AG04450 (cell line): Measurements from ENCODE around the gene SF3B3. TPM values are rescaled to one million over a fixed set of nuclear protein-coding genes. Genes with fewer than 3 reads are reported as not detected.

Experiments
- CTCF ChIA-PET: fragments of 300-600, 350-600 bp; formaldehyde crosslinking; extraction: SDS; loops from one replicate; lab custom pipeline; 2022; ENCODE audit warnings: antibody characterized with exemption, inconsistent platforms; lab: Charles Lee
- POLR2A ChIA-PET: fragments of 350-600 bp; formaldehyde crosslinking; extraction: SDS; loops from one replicate; lab custom pipeline; 2021; ENCODE audit warnings: antibody characterized with exemption, inconsistent platforms; lab: Yijun Ruan, JAX
- DNase-seq: peaks from one replicate; pipeline ENCODE4 v3.0.0-alpha.2; 2011; ENCODE audit warnings: low read depth, low spot score
- H3K27ac ChIP-seq: one replicate; pipeline ENCODE4 v1.5.1; 2012; ENCODE audit warnings: low read depth, low read length, control low read depth
- H3K27me3 ChIP-seq: one replicate; pipeline ENCODE4 v1.6.0; 2012; ENCODE audit warnings: low read length; ENCODE audit not compliant: control insufficient read depth, insufficient read depth
- H3K4me3 ChIP-seq: 2 replicates; pipeline ENCODE4 v1.5.1; 2011; ENCODE audit warnings: mild to moderate bottlenecking, low read depth, low read length, control low read depth
- H3K9me3 ChIP-seq: 2 replicates; pipeline ENCODE4 v1.5.1; 2012; ENCODE audit warnings: low read length; ENCODE audit not compliant: control insufficient read depth, insufficient read depth
- polyA plus RNA-seq: library from polyadenylated mRNA; depleted of rRNA; stranded (reverse); fragments of >200 nt; gene quantifications from 2 replicates; pipeline ENCODE4 v1.2.3, GENCODE V29; 2011
- TF ChIP-seq, protein P1 (sequence below): IDR thresholded peaks from 2 replicates; pipeline ENCODE4 v1.5.1; 2011; ENCODE audit warnings: low read depth, low read length, control low read depth, inconsistent platforms

Gene SF3B3
- polyA plus RNA-seq, 1 experiment = 139 TPM

DNA sequence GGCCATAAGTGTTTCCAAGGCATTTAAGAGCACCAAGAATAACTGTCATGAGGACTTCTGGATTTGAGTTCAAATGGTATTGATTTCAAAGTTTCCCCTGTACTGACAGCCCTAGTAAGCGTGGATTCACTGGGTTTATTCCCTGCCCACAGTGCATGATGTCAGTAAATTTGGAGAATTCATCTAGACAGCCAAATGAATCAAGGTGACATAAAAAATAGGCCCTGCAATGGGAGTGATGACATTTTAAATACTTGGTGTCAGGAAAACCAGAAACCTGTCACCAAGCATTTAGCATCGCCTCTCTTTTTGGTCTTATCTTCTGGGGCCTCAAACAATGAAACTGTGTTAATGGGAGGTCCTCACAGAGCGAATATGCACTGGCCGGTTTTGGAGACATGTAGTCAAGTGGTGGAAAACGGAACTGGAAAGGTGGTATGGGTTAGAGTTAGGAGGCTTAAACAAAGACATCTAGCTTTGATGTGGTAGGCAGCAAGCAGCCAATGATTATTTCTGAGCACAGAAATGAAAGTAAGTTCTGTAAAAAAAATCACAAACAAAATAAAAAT is 29.3 kb upstream of the SF3B3 start:
- TF ChIP-seq, protein P1, sequence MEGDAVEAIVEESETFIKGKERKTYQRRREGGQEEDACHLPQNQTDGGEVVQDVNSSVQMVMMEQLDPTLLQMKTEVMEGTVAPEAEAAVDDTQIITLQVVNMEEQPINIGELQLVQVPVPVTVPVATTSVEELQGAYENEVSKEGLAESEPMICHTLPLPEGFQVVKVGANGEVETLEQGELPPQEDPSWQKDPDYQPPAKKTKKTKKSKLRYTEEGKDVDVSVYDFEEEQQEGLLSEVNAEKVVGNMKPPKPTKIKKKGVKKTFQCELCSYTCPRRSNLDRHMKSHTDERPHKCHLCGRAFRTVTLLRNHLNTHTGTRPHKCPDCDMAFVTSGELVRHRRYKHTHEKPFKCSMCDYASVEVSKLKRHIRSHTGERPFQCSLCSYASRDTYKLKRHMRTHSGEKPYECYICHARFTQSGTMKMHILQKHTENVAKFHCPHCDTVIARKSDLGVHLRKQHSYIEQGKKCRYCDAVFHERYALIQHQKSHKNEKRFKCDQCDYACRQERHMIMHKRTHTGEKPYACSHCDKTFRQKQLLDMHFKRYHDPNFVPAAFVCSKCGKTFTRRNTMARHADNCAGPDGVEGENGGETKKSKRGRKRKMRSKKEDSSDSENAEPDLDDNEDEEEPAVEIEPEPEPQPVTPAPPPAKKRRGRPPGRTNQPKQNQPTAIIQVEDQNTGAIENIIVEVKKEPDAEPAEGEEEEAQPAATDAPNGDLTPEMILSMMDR = no peak
- Histone ChIP-seq H3K4me3 (no peak overlapping the region), H3K9me3 (no peaks in the 10 kb centered on the region), H3K27me3 (no peaks in the 10 kb centered on the region), H3K27ac (no peak overlapping the region)
- ChIA-PET POLR2A (no interaction called here), CTCF (no interaction called here)
- no peak for DNase-seq

DNA sequence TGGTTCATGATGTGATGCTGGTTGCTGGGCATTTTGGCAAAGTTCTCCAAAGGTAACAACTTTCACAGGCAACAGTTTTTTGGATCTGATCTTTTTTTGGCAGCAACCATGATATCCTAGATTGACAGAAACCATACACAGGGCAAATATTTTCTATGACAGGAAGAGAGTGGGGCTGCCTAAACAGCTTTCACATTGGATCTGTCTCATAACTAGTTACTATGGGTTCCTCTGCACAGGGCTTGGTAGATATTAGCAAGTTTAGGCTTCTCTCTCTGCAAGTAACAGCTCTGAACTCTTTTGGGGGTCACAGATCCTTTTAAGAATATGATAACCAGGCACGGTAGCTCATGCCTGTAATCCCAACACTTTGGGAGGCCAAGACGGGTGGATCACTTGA is 28.8 kb upstream of the SF3B3 start:
- Histone ChIP-seq H3K4me3 (no peak overlapping the region), H3K27ac (no peak overlapping the region), H3K27me3 (no peaks in the 10 kb centered on the region), H3K9me3 (no peaks in the 10 kb centered on the region)
- POLR2A ChIA-PET = no interaction called here
- CTCF ChIA-PET = no interaction called here
- DNase-seq = no peak
- TF ChIP-seq, protein P1 = no peak

DNA sequence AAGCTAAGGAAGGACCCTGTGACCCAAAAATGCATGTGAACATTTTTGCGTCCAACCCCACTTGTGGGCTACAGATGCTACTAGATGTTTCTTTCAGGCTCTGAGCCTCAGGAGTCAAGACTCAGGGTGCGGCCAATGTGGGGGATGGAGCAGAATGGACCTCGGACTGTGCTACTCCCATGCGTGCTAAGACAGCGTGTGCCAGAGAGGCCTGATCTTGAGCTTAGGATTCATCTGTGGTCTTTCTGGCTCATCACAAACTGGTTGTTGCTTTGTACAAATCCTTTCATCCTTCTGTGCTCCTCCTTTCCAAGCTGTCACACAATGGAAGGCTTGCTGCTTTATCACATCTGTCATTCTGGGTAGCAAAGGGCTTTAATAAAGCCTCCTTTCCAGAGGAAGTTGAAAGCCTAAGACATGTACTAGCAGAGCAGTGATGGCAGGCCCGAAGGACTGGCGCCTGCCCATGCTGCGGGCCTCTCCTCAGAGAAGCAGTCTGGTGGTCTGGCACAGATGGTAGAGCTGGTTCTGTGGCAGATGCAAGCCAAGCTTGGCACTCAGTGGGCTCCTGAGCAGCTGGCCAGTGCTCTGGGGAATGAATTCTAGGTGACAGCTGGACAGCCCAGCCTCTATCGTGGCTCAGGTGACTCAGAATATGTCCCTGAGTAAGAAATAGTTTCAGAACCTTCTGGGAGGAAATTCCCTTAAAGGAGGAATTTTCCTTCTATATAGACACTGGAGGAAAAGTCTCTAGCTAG is 28.0 kb upstream of the SF3B3 start:
- TF ChIP-seq, protein P1 = no peak
- no peak overlapping the region for H3K27ac ChIP-seq
- no peaks in the 10 kb centered on the region for H3K27me3 ChIP-seq
- ChIA-PET POLR2A (no interaction called here), CTCF (interaction anchor here (0.6 kb wide), 2 partner anchors 115 to 241 kb away, joined by 3 to 4 read pairs; no protein-coding TSS in a partner anchor)
- no peak for DNase-seq
- H3K4me3 ChIP-seq = no peak overlapping the region
- H3K9me3 ChIP-seq = no peaks in the 10 kb centered on the region

DNA sequence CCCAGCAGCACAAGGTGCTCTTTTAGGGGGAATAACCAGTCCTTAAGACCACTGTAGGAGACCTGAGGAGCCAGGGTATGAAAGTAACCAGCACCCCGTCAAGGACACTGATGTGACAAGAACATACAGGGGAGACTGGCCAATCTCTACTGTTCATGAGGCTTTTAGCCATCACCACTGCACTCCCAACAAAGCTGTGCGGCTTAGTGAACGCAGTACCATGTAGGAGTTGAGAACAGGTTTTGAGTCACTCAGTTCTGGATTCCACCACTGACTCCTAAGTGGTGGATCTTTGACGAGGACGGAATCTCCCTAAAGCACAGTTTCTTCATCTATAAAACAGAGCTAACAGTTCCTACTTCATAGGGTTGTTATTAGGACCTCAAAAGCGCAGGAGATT is 27.1 kb upstream of the SF3B3 start:
- Histone ChIP-seq H3K9me3 (no peaks in the 10 kb centered on the region), H3K4me3 (no peak overlapping the region), H3K27ac (no peak overlapping the region), H3K27me3 (no peaks in the 10 kb centered on the region)
- DNase-seq = no peak
- TF ChIP-seq, protein P1 = no peak
- POLR2A ChIA-PET = no interaction called here
- CTCF ChIA-PET = no interaction called here

DNA sequence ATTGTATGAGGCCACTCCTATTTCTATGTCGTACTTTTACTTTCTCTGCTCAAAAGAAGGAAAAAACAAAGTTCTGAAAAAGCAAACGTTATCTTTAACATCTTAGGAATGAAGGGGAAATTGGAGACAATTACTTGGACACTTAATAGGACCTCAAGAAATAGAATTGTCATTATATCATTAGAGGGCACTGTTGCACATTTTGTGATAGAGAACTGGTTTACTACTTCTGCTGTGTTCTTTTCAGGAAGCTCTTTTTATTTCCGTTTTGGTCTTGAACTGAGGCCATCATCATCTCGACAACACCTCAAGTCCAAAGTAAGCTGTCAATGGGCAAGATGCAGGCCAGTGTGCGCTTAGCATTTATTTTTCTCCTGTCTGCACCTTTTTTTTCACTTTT is 14.9 kb upstream of the SF3B3 start:
- Histone ChIP-seq H3K9me3 (no peaks in the 10 kb centered on the region), H3K27ac (no peak overlapping the region), H3K4me3 (no peak overlapping the region), H3K27me3 (no peaks in the 10 kb centered on the region)
- no peak for DNase-seq
- TF ChIP-seq, protein P1 = no peak
- POLR2A ChIA-PET = no interaction called here
- CTCF ChIA-PET = interaction anchor here (0.6 to 1.0 kb wide), 3 partner anchors 9 to 146 kb away, joined by 3 to 10 read pairs (median 3); no protein-coding TSS in a partner anchor
